Immature natural killer cell (primary cell): ENCODE data around the gene GPAT2. TPM values are rescaled to one million over a fixed set of nuclear protein-coding genes. Genes with fewer than 3 reads are reported as not detected.
A peak's percentile ranks its signal among the peaks of the same experiment; 100 is the strongest.
"Not testable (repeated sequence)": the region's sequence is repeated elsewhere in the genome, so short reads cannot be mapped to it uniquely, and the experiment has no call there.

Experiments used
- DNase-seq, 3 donors: peaks; one replicate each; pipeline ENCODE4 v3.0.0; 2022; ENCODE audit warnings: mixed read lengths in 1 of 3
- H3K27ac Mint-ChIP-seq, 6 donors: one replicate each; pipeline ENCODE4 v1.8.0; 2020; ENCODE audit warnings: mixed read lengths in 6 of 6, mild to moderate bottlenecking in 5 of 6, inconsistent platforms in 4 of 6, moderate library complexity in 3 of 6
- H3K27me3 Mint-ChIP-seq, 3 donors: one replicate each; pipeline ENCODE4 v1.8.0; 2020 to 2021; ENCODE audit warnings: low read depth in 3 of 3, mild to moderate bottlenecking in 3 of 3, mixed read lengths in 3 of 3, moderate library complexity in 3 of 3, inconsistent platforms in 1 of 3
- H3K36me3 Mint-ChIP-seq, 3 donors: one replicate each; pipeline ENCODE4 v1.8.0; 2020; ENCODE audit warnings: mixed read lengths in 3 of 3, inconsistent platforms in 2 of 3, mild to moderate bottlenecking in 2 of 3
- H3K4me1 Mint-ChIP-seq, 2 donors: one replicate each; pipeline ENCODE4 v1.8.0; 2020; ENCODE audit warnings: inconsistent platforms in 2 of 2, mild to moderate bottlenecking in 2 of 2, mixed read lengths in 2 of 2, moderate library complexity in 1 of 2
- H3K4me3 Mint-ChIP-seq, 5 donors: one replicate each; pipeline ENCODE4 v1.8.0; 2020; ENCODE audit warnings: mild to moderate bottlenecking in 5 of 5, mixed read lengths in 5 of 5, inconsistent platforms in 3 of 5, moderate library complexity in 3 of 5
- H3K9me3 Mint-ChIP-seq, 6 donors: one replicate each; pipeline ENCODE4 v1.8.0; 2020; ENCODE audit warnings: mild to moderate bottlenecking in 6 of 6, mixed read lengths in 6 of 6, inconsistent platforms in 4 of 6, moderate library complexity in 3 of 6
- polyA plus RNA-seq, 3 donors: library from polyadenylated mRNA; unstranded; fragments of 300-500 nt; fragmentation: Illumina TruSeq; gene quantifications; one replicate each; pipeline ENCODE4 v1.2.3, GENCODE V29; 2021

GPAT2 gene
- polyA plus RNA-seq, 3 donors from 2014 or later = 4.2 to 11.3 (median 6.8) TPM

- not testable (repeated sequence) for H3K27ac Mint-ChIP-seq, H3K9me3 Mint-ChIP-seq, H3K4me3 Mint-ChIP-seq, H3K4me1 Mint-ChIP-seq, H3K36me3 Mint-ChIP-seq, DNase-seq, H3K27me3 Mint-ChIP-seq
Measured at GRCh38 chr2:96070351-96070750, 35.6 kb upstream of the GPAT2 start.

- DNase-seq, H3K4me3 Mint-ChIP-seq, H3K4me1 Mint-ChIP-seq, H3K27me3 Mint-ChIP-seq, H3K27ac Mint-ChIP-seq, H3K36me3 Mint-ChIP-seq, H3K9me3 Mint-ChIP-seq: not testable (repeated sequence)
Measured at GRCh38 chr2:96069878-96070277, 35.2 kb upstream of the GPAT2 start.

GRCh38 chr2:96067902-96068581, 33.3 kb upstream of the GPAT2 start:
- not testable (repeated sequence) for H3K27ac Mint-ChIP-seq

GRCh38 chr2:96067098-96067660, 32.5 kb upstream of the GPAT2 start:
- not testable (repeated sequence) for H3K4me1 Mint-ChIP-seq, H3K36me3 Mint-ChIP-seq, H3K4me3 Mint-ChIP-seq, H3K27ac Mint-ChIP-seq, H3K27me3 Mint-ChIP-seq, DNase-seq, H3K9me3 Mint-ChIP-seq

More at GRCh38 chr2:96067902-96068581, 33.3 kb upstream of the GPAT2 start:
- DNase-seq, H3K27me3 Mint-ChIP-seq, H3K36me3 Mint-ChIP-seq, H3K9me3 Mint-ChIP-seq, H3K4me1 Mint-ChIP-seq, H3K4me3 Mint-ChIP-seq: not testable (repeated sequence)

GRCh38 chr2:96066511-96066910, 31.8 kb upstream of the GPAT2 start:
- not testable (repeated sequence) for DNase-seq, H3K4me1 Mint-ChIP-seq, H3K36me3 Mint-ChIP-seq, H3K27ac Mint-ChIP-seq, H3K9me3 Mint-ChIP-seq, H3K4me3 Mint-ChIP-seq, H3K27me3 Mint-ChIP-seq

- H3K27ac Mint-ChIP-seq, DNase-seq, H3K27me3 Mint-ChIP-seq, H3K4me1 Mint-ChIP-seq, H3K36me3 Mint-ChIP-seq, H3K4me3 Mint-ChIP-seq, H3K9me3 Mint-ChIP-seq: not testable (repeated sequence)
Measured at GRCh38 chr2:96065954-96066353, 31.2 kb upstream of the GPAT2 start.

- H3K27ac Mint-ChIP-seq = no peak overlapping the region
- no peak for DNase-seq
- H3K4me3 Mint-ChIP-seq = no peak overlapping the region
- H3K9me3 Mint-ChIP-seq = no peaks in the 10 kb centered on the region
- H3K4me1 Mint-ChIP-seq = peaks cover 0 to 4% of the 10 kb centered on the region in 2 donors
- H3K27me3 Mint-ChIP-seq = peaks cover 0 to 4% (median 2%) of the 10 kb centered on the region in 3 donors
- no peaks in the 10 kb centered on the region for H3K36me3 Mint-ChIP-seq
Measured at GRCh38 chr2:96065381-96065930, 30.7 kb upstream of the GPAT2 start.

- H3K4me3 Mint-ChIP-seq, H3K36me3 Mint-ChIP-seq, H3K27ac Mint-ChIP-seq, DNase-seq, H3K27me3 Mint-ChIP-seq, H3K4me1 Mint-ChIP-seq, H3K9me3 Mint-ChIP-seq: not testable (repeated sequence)
Measured at GRCh38 chr2:96064760-96065159, 30.0 kb upstream of the GPAT2 start.

- DNase-seq, H3K4me3 Mint-ChIP-seq, H3K27ac Mint-ChIP-seq, H3K9me3 Mint-ChIP-seq, H3K27me3 Mint-ChIP-seq, H3K4me1 Mint-ChIP-seq, H3K36me3 Mint-ChIP-seq: not testable (repeated sequence)
Measured at GRCh38 chr2:96064047-96064675, 29.4 kb upstream of the GPAT2 start.

GRCh38 chr2:96063116-96063899, 28.6 kb upstream of the GPAT2 start:
- not testable (repeated sequence) for H3K4me3 Mint-ChIP-seq, H3K36me3 Mint-ChIP-seq, H3K9me3 Mint-ChIP-seq, H3K4me1 Mint-ChIP-seq, H3K27me3 Mint-ChIP-seq
- DNase-seq = peak in 2 of 3 donors; percentile 21 to 58
- peak overlapping the region in 2 of 6 donors; percentile 48 to 81 for H3K27ac Mint-ChIP-seq

- DNase-seq, H3K36me3 Mint-ChIP-seq: not testable (repeated sequence)
- H3K27ac Mint-ChIP-seq = peak overlapping the region in 1 of 6 donors; percentile 67
Measured at GRCh38 chr2:96062483-96062882, 27.8 kb upstream of the GPAT2 start.

GRCh38 chr2:96061901-96062300, 27.2 kb upstream of the GPAT2 start:
- H3K27ac Mint-ChIP-seq, H3K4me1 Mint-ChIP-seq, H3K36me3 Mint-ChIP-seq, H3K9me3 Mint-ChIP-seq, H3K4me3 Mint-ChIP-seq, DNase-seq, H3K27me3 Mint-ChIP-seq: not testable (repeated sequence)

More at GRCh38 chr2:96062483-96062882, 27.8 kb upstream of the GPAT2 start:
- not testable (repeated sequence) for H3K27me3 Mint-ChIP-seq, H3K4me1 Mint-ChIP-seq, H3K4me3 Mint-ChIP-seq, H3K9me3 Mint-ChIP-seq

- H3K9me3 Mint-ChIP-seq, H3K4me3 Mint-ChIP-seq, H3K27me3 Mint-ChIP-seq, DNase-seq, H3K4me1 Mint-ChIP-seq, H3K36me3 Mint-ChIP-seq: not testable (repeated sequence)
- peak overlapping the region in 1 of 6 donors; percentile 32 for H3K27ac Mint-ChIP-seq
Measured at GRCh38 chr2:96061197-96061817, 26.6 kb upstream of the GPAT2 start.

GRCh38 chr2:96060325-96060724, 25.6 kb upstream of the GPAT2 start:
- DNase-seq, H3K27ac Mint-ChIP-seq, H3K27me3 Mint-ChIP-seq, H3K4me3 Mint-ChIP-seq, H3K9me3 Mint-ChIP-seq, H3K36me3 Mint-ChIP-seq, H3K4me1 Mint-ChIP-seq: not testable (repeated sequence)
